CD4-positive, alpha-beta T cell treated with Interleukin-6 for 4 hours (primary cell): Measurements from ENCODE around the gene DENND5A.
"Not testable (repeated sequence)": the region's sequence is repeated elsewhere in the genome, so short reads cannot be mapped to it uniquely, and the experiment has no call there.

Experiments used
- DNase-seq: peaks from one replicate; pipeline ENCODE4 v3.0.0-alpha.2; 2020; ENCODE audit warnings: mixed read lengths

The DENND5A gene

DNA sequence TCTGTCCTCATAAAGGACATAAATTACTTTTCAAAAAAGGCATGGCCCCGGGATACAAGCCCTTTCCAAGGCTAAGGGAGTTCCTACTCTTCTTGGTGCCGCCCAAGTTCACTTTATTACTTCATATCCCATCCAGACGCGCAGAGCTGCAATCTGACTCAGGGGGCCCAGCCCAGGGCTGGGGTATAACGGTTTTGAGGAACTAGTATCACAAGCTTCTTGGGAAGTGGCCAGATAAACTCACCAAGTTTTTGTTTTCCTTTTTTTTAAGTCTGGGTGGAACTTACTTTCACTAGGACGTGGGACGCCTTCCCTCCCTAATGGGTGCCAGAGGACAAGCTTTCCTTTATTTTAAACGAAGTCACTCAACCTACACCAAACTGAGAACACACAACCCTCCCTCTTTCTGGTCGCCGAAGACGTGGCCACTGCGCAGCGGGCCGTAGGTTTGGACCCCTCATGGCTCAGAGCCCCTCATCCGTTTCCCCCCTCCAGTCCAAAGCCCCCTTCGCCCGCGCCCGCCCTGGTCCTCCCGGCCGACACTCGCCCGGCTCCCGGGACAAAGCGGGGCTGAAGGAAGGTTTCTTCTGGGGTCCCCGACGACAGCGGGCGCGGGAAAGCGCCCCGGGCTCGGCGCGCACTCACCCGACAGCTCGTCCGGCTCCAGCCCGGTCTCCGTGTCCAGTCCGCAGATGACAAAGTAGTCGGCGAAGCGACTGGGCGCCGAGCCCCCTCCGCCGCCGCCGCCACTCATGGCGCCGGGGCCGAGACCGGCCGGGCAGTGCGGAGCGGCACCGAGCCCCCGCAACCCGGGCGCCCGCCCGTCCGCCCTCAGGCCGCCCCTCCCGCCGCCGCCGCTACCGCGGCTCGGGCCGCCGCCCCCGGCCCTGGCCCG is 587 bp downstream of the DENND5A start:
- peak; percentile 42 for DNase-seq

DNA sequence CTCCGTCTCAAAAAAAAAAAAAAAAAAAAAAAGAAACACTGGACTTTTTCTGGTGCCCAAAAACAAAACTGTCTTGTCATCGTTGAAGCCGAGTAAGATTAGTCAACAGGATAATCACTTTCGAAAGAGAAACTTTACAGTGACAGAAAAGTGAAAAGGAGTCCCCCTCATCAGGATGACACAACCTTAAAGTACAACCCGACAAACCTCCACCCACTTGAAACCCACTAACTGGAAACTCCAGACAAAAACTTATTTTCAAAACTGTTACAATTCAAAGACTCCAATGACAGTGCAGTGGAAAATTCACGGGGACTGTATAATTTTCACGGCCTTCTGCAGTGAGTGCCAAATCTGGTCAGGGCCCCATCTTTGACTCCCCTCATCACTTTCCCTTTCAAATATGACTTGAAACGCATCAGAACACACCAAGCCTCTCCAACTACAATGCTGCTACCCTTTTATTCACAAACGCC is 1.3 kb downstream of the DENND5A start:
- peak; percentile 25 for DNase-seq

DNA sequence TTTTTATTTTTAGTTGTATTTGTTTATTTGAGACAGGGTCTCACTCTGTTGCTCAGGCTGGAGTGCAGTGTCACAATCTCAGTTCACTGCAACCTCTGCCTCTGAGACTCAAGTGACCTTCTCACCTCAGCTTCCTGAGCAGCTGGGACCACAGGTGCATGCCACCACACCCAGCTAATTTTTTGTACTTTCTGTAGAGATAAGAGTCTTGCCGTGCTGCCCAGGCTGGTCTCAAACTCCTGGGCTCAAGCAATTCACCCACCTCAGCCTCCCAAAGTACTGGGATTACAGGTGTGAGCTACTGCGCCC is 4.4 kb downstream of the DENND5A start:
- peak; percentile 25 for DNase-seq

DNA sequence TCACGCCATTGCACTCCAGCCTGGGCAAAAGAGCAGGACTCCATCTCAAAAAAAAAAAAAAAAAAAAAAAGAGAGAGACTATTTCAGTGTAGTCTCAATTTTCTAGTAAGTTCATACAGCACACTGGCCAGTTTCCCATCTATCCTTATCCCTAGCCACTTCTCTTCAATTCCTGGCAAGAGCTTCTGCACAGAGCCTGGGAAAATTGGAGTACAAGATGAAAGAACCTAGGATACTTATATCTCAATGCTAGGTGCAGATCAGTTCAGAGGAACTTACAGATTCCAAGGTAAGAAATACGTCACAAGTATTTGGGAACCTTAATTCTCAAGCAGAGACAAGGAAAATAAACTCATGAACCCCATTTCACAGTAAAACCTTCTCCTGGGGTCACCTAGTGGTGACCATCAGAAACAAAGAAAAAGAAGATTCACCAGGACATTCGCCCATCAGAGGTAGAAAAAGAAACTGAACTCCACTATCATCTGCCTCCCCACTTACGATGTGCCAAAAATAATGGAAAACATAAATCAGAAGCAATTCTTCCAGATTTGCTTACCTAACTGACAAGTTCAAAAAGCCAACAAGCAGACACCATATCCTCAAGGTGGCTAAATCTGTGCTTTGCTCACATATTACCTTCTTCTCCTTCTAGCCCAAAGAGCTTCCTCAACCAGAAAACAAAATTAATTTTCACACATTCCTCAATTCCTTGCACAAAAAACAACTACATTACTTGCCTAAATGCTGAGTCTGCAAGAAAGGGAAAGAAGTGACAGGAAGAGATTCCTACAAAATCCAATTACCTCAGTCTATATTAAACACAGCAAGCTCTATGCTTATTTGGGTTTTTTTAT is 4.9 kb downstream of the DENND5A start:
- DNase-seq = no peak

DNA sequence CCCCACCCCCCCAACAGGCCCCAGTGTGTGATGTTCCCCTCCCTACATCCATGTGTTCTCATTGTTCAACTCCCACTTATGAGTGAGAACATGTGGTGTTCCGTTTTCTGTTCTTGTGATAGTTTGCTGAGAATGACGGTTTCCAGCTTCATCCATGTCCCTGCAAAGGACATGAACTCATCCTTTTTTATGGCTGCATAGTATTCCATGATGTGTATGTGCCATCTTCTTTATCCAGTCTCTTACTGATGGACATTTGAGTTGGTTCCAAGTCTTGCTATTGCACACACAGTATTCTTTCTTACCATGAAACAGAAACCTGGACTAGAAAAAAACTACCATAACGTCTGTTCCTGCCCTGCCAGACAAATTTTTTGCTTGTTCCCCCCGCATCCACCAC is 6.9 kb downstream of the DENND5A start:
- not testable (repeated sequence) for DNase-seq

DNA sequence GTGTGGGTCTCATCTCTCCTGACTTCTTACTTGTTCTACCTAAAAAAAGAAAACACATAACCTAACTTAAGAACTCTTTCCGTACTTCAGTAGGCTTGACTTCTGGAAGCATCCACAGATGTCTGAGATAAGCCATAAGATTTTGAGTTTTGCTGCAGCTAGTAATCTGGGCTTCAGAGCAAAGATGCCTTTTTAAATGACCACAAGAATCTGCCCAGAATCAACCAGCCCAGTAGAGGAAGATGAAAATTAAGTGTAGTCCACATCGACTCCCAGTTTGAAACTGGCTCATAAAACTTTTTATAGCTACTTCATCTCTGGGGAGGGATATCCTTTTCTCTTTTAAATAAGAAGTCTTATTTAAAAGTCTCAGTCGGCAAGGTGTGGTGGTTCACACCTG is 10.7 kb downstream of the DENND5A start:
- no peak for DNase-seq

DNA sequence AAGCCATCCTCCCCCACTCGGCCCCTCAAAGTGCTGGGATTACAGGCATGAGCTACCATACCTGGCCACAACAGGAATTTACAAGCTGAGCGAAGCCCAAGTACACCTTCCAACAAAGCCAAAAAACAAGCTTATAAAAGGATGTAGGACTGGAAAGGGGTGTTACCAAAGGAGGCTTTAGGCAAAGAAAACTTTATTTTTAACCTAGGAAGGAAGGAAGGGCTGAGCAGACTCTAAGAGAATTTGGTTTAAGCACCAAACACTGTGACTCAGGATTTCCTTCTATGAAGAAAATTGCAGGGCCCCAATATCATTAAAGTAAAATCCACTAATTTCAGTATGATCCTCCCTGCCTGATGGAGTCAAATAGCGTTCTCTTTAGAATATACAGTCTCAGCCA is 12.1 kb downstream of the DENND5A start:
- DNase-seq = no peak

DNA sequence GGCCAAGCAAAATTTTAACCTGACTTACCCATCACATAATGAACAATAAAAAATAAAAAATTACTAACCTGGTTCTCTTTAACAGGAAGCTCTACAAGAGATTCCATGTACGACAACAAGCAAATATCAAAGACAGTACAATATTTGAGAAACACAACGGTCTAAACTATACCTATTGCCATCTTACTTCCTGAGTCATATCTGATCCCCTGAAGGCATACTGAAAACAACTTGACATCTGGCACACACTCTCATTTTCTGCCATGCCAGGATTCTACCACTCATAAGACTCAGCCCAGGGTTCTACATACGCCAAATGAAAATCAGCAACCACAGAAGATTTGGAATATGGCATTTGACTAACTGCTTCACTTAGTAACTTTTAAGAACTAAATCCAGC is 13.8 kb downstream of the DENND5A start:
- DNase-seq = no peak

DNA sequence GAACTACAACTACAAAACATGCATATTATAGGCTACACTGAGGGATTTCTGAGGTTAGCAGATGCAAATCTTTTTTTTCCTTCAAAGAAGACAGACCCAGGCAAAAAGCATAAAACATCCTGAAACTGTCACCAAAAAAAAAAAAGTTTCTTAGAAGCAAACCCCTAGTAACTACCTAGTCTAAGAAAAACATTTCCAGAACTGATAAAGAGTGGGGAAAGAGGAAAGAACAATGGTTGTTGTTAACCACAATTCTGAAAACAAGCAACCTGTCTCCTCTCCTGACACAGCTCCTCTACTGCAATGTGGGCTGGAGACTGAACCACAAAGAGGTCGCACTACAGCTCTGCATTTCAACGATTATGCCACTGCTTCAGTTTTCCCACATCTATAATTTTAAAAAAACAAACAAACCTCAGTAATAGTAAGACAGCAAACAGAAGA is 15.0 kb downstream of the DENND5A start:
- DNase-seq = peak; percentile 54

DNA sequence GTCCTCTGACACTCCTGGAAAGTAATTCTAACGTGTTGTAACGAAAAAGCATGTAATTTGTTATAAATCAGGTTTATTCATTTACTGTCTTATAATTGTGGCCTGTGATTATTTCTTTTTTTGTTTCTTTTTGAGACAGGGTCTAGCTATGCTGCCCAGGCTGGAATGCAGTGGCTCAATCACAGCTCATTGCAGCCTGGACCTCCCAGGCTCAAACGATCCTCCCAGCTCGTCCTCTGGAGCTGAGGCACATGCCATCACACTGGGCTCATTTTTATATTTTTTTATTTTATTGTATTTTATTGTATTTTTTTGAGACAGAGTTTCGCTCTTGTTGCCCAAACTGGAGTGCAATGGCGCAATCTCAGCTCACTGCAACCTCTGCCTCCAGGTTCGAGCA is 15.9 kb downstream of the DENND5A start:
- DNase-seq = no peak

DNA sequence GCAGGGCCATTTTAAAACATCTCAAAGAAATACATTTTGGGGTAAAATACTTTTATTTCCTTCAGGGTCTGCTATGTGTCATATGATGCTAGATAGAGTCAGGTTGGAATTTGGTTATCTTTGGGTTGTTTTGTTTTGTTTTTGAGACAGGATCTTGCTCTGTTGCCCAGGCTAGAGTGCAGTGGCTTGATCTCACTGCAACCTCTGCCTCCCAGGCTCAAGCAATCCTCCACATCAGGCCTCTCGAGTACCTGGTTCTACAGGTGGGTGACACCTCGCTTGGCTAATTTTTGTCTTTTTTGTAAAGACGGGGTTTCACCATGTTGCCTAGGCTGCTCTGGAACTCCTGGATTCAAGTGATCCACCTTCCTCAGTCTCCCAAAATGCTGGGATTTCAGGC is 17.3 kb downstream of the DENND5A start:
- DNase-seq = no peak

DNA sequence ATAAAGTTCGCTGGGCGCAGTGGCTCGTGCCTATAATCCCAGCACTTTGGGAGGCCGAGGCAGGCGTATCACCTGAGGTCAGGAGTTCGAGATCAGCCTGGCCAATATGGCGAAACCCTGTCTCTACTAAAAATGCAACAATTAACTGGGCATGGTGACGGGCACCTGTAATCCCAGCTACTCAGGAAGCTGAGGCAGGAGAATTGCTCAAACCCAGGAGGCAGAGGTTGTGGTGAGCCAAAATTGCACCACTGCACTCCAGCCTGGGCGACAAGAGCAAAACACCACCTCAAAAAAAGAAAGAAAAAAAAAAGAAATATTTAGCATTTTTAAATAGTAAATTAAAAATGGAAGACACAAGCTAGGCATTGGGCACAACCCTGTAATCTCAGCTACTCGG is 28.9 kb downstream of the DENND5A start:
- not testable (repeated sequence) for DNase-seq

DNA sequence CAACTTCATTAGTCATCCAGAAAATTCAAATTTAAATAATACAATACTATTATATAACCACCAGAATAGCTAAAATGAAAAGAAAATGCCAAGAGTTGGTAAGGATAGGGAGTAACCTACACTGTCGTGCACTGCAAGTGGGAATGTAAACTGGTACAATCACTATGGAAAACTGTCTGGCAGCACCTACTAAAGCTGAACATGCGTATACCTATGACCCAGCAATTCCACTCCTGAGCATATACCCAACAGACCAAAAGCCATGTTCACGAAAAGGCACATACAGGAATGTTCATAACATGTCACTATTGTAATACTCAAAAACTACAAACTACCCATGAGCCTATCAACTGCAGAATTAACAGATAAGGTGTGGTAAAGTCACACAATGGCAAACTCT is 32.7 kb downstream of the DENND5A start:
- DNase-seq = no peak

DNA sequence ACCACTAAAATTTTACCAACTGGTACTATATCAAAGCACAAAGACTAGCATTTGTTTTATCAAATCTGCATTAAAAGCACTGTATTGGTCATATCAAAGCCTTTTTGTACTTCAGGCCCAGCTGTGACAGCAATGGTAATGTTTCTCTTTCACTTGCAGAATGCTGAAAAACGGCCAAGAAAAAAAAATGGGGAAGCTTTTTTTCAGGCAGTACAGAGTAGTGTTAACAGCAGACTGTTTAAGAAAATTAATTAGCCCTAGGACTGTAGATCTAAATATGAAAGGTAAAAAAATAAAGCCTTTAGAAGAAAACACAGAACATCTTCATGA is 33.3 kb downstream of the DENND5A start:
- DNase-seq = peak; percentile 16

DNA sequence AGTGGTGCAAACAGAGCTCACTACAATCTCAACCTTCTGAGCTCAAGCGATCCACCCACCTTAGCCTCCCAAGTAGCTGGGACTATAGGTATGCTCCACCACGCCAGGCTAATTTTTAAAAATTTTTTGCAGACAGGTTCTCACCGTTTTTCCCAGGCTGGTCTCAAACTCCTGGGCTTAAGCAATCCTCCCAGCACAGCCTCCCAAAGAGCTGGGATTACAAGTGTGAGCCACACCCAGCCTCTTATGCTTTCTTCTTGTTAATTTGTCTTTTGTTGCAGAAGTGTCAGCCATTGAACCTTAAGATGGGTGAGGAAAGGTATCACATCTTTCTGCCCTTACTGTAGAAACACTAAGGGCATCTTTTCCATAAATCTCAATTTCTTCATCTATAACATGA is 34.9 kb downstream of the DENND5A start:
- DNase-seq = no peak

DNA sequence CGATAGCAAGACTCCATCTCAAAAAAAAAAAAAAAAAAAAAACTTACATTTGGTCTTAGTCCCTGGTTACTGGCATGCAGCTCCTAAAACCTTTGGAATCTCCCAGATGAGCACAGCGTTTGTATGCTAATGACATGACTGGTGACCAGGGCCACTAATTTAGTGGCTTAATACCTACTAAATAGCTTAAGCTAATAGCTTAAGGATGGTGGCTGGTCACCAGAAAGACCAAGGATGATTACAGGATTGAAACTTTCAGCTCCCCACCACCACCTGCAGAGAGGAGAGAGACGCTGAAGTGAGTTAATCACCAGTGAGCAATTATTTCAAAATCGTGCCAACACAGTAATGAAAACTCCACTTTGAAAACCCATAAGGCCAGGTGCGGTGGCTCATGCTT is 37.1 kb downstream of the DENND5A start:
- DNase-seq = no peak

DNA sequence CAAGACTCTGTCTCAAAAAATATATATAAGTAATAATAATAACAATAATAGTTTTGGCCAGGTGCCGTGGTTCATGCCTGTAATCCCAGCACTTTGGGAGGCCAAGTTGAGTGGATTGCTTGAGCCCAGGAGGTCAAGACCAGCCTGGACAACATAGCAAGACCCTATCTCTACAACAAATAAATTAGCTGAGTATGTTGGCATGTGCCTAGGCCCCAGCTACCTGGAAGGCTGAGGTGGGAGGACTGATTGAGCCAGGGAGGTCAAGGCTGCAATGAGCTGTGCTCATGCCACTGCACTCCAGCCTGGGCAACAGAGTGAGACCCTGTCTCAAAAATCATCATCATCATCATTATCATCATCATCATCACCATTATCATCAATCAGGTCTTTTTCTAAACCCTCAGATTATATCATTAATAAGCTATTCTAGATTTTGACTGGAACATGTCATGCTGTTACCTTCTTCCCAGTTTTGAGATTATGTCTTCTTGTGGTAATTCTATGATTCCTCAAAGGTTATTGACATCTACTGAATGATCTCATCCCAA is 39.3 kb downstream of the DENND5A start:
- no peak for DNase-seq

DNA sequence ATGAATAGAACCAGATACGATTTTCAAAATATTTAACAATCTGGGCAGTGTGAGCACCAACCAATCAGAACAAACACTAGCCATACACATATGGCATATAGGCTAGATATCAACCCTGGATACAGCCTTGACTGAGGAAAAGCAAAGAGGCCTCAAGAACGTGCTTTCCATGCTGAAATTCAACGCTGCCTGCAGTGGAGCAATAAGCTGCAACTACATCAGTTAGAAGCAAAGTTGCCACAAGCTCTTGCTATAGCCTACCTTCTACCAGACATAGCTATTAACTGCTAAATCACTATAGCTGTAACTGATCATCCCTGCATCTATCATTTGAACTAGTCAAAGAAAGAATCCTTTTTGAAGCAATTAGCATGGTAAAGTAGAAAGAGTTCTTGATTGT is 42.5 kb downstream of the DENND5A start:
- DNase-seq = no peak

DNA sequence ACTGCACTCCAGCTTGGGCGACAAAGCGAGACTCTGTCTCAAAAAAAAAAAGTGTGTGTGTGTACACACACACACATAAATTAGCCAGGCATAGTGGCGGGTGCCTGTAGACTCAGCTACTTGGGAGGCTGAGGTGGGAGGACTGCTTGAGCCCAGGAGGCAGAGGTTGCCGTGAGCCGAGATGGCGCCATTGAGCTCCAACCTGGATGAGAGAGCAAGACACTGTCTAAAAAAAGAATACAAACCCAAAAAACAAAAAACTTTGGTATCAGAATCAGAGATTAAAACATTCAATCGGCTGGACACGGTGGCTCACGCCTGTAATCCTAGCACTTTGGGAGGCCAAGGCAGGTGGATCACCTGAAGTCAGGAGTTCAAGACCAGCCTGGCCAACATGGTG is 44.3 kb downstream of the DENND5A start:
- not testable (repeated sequence) for DNase-seq

DNA sequence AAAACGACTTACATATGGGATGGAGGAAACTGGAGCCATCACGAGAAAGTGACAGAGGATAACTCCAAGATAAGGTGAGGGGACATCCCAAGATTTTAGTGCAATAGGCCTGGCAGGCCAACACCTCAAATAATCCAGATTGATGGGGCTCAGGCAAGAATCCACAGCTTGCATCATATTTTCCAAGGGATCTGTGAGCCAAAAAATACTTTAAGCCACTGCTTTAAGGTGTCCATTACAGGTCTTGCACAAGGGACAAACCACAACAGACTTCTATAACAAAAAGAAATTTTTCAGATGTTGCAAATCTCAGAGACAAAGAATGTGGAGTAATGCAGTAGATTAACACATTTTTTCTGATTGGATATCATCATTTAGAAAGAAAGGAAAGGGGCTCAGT is 45.6 kb downstream of the DENND5A start:
- no peak for DNase-seq

DNA sequence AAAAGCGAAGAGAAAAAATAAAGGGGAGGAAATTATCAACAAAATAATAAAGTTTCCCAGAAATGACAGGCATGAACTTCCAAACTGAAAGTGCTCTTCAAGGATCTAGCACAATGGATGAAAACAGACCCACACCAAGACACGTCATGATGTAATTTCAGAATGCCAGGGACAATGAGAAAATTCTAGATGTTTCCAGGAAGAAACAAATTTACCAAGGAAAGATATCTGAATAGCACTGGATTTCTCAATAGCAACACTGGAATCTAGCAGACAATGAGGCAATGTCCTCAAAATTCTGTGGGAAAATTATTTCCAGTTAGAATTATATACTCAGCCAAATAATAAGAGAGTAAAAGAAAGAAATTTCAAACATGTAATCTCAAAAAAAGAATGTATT is 46.0 kb downstream of the DENND5A start:
- DNase-seq = no peak

DNA sequence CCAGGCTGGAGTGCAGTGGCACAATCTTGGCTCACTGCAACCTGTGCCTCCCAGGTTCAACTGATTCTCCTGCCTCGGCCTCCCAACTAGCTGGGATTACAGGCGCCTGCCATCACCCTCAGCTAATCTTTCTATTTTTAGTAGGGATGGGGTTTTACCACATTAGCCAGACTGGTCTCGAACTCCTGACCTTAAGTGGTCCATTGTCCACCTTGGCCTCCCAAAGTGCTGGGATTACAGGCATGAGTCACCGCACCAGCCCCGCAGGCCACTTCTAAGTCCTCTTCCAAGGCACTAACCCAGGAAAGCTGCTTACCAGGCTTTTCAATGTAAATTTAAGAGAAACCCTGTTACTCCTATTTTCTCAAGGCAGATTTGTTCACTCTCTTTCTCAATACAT is 50.4 kb downstream of the DENND5A start:
- no peak for DNase-seq

DNA sequence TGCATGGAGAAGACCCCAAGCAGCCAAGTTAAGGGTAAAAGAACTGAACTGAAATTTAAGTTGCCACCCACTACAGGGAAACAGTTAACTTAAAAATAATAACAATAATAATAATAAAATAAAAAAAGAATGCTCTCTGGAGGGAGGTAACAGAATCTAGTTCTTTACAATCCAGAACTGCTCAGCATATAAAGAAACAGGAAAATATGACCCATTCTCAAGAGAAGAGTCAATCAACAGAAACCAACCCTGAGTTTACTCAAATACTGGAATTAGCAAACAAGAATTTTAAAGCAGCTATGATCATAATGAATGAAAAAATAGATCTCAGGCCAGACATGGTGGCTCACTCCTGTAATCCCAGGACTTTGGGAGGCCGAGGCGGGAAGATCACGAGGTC is 53.8 kb downstream of the DENND5A start:
- DNase-seq = no peak

DNA sequence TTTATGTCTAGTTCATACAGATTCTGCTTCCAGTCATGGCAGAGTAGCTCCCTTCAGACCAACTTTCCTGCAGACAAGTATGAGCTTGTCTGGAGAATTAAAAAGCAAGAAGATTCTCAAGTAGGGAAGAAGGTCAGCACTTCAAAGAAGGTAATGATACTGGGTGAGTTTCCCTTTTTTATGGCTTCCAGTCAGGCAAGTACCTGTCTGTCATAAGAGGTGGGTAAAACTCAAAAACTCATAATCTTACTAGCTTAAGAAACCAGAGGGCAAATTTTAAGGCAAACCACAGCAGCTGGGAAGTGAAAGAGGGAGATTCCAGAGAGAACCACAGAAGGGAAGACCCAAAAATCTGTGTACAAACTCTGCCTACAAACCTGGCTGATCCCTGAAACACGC is 54.2 kb downstream of the DENND5A start:
- no peak for DNase-seq
